GM21447 (cell line): ENCODE measurements around the gene ZNRF3.

ENCODE experiments used
- ATAC-seq: cut with Tn5 transposase; IDR thresholded peaks from one replicate; pipeline ENCODE4 v1.9.1; 2021; ENCODE audit not compliant: unreplicated experiment

The ZNRF3 gene

GRCh38 chr22:29055192-29055830, 171.9 kb downstream of the ZNRF3 start:
- no peak for ATAC-seq

GRCh38 chr22:29056472-29056871, 173.1 kb downstream of the ZNRF3 start:
- ATAC-seq, result no peak

- ATAC-seq, result no peak
Measured at GRCh38 chr22:29060251-29060869, 177.0 kb downstream of the ZNRF3 start.

GRCh38 chr22:29060931-29061330, 177.6 kb downstream of the ZNRF3 start:
- ATAC-seq, result no peak

GRCh38 chr22:29061773-29062172, 178.4 kb downstream of the ZNRF3 start, which contains the start of gene C22orf31:
Gene C22orf31, minus strand, starts transcription at chr22:29061831. Its CDS starts 39 bp downstream, at chr22:29061792.
- no peak for ATAC-seq

GRCh38 chr22:29062286-29062821, 179.0 kb downstream of the ZNRF3 start:
- ATAC-seq, result no peak

- ATAC-seq, result no peak
Measured at GRCh38 chr22:29065468-29066190, 182.3 kb downstream of the ZNRF3 start.

GRCh38 chr22:29069463-29069862, 186.1 kb downstream of the ZNRF3 start:
- ATAC-seq, result no peak

- no peak for ATAC-seq
Measured at GRCh38 chr22:29070490-29070889, 187.1 kb downstream of the ZNRF3 start.

- ATAC-seq, result no peak
Measured at GRCh38 chr22:29071261-29072045, 188.1 kb downstream of the ZNRF3 start.

GRCh38 chr22:29072193-29072978, 189.0 kb downstream of the ZNRF3 start:
- peak; percentile 76 for ATAC-seq

GRCh38 chr22:29072979-29073617, 189.7 kb downstream of the ZNRF3 start, which contains the start of gene KREMEN1:
Gene KREMEN1, plus strand, starts transcription at chr22:29073035. Its CDS starts 96 bp downstream, at chr22:29073131.
- no peak for ATAC-seq

- no peak for ATAC-seq
Measured at GRCh38 chr22:29073618-29074275, 190.4 kb downstream of the ZNRF3 start.

GRCh38 chr22:29074276-29074772, 191.0 kb downstream of the ZNRF3 start:
- no peak for ATAC-seq

- no peak for ATAC-seq
Measured at GRCh38 chr22:29078036-29078868, 194.9 kb downstream of the ZNRF3 start.

- ATAC-seq, result no peak
Measured at GRCh38 chr22:29078869-29079207, 195.5 kb downstream of the ZNRF3 start.

- no peak for ATAC-seq
Measured at GRCh38 chr22:29079218-29079901, 196.0 kb downstream of the ZNRF3 start.
